H4 (cell line): ENCODE measurements around the gene EEF1E1. TPM values are rescaled to one million over a fixed set of nuclear protein-coding genes. Genes with fewer than 3 reads are reported as not detected.
"Not testable (repeated sequence)": the region's sequence is repeated elsewhere in the genome, so short reads cannot be mapped to it uniquely, and the experiment has no call there.

Source experiments
- DNase-seq: peaks from one replicate; pipeline ENCODE4 v3.0.0-alpha.2; 2015; ENCODE audit warnings: low spot score
- total RNA-seq: library from RNA; depleted of rRNA; stranded (reverse); fragments of >200 nt; shearing (Covaris generic); gene quantifications from 2 replicates; pipeline ENCODE4 v1.2.3, GENCODE V29; 2014; rRNA removed

The EEF1E1 gene
- total RNA-seq, 1 experiment from 2014 or later: 150 TPM

DNA sequence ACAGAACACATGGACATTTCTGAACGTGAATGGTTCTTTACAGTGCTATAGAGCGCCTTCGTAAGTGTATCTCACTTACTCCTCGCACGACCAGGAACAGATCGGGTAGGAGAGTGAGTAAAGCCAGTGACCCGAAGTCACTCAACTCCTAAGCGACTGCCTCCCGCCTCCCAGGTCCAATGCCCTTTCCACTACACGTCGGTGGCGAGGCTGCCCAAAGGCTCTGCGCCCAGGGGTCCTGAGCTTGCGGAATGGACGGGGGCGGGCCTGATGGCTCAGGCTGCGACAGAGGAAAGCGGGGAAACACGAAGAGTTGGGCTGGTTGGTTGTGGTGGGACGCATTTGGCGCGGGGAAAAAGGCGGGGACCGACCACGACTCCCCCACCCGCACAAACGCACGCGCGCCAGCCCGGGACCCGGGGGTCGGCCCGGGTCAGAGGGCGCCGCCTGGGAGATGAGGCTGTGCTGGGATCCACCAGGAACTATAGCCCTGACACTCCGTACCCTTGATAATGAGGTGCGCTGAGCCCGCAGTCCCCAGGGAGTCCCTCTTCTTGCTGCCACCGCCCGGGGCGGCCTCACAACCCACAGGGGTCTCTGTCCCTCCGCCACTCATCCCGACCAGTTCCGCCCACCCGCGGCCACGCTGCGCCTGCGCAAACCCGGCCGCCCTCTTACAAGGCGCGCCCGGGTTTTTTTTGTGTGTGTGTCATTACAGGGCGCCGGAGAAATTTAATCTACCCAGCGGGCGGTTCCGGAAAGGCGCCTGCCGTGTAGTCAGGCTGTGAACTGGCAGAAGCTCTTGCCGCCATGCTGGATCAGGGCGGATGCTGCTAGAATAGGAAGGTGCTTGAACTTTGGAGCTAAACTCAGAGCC lies 38.3 kb downstream of the EEF1E1 start, which contains the start of gene BLOC1S5:
Gene BLOC1S5, minus strand, starts transcription at position 629 of the 877 bp plus-strand sequence. Its CDS starts 13 bp downstream, at position 616.
- DNase-seq: peak; percentile 94

DNA sequence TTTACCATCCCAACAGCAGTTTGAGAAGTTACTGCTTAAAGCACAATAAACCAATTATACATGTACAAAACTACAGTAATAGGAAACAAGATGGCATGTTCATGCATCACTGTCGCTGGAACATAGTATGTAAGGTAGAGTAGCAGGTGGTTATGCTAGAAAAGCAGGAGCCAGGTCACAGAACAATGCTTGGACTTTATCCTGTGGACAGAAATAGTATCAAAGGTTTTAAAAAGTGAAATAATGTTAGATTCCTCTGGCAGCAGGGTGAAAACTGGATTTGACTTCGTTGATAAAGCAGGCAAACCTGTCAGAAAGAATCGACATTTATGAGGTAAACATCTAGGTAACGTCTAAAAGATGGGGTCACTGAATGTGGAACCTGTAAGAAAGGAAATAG lies 40.6 kb downstream of the EEF1E1 start:
- no peak for DNase-seq

DNA sequence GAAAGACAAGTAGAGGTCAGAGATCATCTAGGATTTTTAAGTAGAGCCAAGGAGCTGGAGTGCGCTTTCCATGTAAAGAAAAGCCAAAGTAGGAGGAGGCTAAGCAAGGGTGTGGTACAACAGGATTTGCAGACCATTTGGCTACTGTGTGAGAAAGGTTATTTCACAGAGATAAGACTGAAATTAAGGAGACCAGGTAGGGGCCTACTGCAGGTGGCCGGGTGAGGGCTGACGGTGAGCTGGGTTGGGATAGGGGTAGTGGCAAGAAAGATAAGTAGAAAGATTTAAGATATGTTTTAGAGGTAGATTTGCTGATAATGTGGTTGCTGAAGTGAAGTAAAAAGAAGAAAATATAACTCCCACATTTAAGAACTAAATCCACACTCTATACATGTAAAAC lies 42.0 kb downstream of the EEF1E1 start:
- no peak for DNase-seq

DNA sequence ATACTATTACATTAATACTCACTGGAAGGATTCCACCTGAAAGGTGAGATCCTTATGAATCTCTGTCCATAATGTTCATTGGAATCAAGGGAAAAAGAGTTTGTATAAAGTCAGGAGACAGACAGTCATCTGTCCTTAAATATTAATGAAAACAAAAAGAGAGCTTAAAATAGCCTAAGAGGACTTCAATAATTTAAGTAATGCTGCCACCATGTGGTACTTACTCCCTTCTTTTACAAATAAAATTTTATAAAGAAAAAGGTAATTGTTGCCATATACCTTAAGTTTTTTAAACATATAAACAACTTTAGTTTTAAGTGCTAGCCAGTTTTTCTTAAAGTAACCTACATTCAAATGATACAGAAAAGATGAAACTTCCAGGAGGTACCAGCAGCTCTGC lies 43.2 kb downstream of the EEF1E1 start:
- DNase-seq: peak; percentile 16

DNA sequence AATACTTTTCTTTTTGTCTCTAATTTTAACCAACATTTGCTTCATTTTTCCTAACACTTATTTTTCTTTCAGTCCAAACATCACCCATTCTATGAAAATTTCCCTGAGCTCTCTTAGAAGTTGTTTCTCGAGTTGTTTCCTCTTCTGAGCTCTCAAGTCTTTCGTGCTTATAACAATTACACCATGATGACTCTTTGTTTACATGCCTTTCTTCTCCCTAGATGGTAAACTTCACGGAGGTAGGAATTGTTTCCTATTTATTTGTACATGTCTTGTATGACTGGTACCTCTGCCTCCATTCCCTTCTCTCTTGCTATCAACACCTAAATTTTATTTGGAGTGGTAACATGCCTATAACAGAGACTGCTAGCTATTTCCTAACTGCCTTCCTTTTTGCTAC lies 44.6 kb downstream of the EEF1E1 start:
- no peak for DNase-seq

DNA sequence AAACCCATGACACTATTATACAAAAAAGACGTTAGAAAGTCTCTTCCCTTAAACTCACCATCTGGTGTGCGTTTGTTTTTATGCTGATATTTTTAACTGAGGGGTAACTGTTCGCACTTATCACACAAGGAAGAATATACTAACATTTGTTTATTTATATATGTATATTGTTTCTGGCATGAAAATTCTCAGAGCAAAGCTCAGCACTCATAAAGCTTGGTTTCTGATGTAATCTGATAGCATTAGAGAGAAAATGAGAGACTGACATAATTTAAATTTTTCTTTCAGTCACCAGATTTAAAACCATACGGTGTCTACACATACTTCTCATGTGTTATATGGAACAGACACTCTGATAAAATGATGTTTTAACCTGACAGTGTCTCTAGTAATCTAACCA lies 45.1 kb downstream of the EEF1E1 start:
- no peak for DNase-seq

DNA sequence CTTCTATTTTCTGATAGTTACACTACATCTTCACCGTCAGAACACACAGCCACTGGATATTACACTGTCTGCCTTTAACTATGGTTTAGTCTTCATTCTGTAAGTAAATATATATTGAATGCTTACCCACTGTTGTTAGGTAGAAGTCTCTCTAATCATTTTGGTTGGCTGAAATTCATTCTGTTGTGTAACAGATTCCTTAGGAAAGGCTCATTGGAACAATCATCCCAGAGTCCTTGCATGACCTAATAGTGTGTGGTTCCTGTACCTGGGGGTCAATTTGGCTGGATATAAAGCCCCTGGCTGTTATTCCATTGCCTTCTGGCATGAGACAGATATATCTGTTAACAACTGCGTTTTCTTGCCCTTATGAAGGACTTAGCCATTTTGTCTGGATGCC lies 48.1 kb downstream of the EEF1E1 start:
- no peak for DNase-seq

DNA sequence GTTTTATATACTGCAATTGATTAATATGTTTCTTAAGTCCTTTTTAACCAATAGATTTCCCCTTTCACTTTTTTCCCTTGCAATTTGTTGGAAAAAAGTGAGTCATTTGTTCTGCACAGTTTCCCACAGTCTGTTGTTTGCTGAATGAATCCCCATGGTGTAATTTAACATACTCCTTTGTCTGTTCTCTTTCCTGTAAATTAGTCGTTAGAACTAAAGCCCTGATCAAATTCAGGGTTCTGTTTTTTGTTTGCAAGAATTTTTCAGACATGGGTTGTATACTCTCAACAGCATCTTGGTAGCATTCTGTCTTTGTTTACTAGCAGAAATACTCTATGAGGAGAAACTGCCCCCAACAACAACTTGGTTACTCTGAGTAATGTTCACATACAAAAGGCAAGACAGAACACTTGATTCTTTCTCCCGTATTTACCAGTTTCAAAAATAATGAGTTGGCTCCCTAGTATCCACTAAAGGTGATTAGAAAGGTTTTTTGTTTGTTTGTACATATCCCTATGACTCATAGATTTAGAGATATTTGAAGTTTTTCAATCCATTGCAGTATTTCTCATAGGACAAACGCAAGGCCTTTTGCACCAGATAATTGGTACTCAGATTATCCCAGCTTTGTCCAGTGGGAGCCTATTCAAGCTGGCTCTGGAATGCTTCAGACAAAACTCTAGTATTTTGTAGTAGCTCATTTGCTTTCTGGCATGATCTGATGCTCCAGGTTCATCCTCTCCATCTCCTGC lies 54.6 kb downstream of the EEF1E1 start:
- DNase-seq: no peak

DNA sequence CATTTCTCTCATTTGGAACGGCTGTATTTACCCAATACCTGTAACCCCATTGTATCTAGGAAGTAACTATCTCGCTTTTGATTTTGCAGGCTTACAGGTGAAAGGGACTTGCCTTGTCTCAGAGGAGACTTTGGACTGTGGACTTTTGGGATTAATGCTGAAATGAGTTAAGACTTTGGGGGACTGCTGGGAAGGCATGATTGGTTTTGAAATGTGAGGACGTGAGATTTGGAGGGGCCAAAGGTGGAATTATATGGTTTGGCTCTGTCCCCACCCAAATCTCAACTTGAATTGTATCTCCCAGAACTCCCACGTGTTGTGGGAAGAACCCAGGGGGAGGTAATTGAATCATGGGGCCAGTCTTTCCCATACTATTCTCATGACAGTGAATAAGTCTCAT lies 56.6 kb downstream of the EEF1E1 start:
- not testable (repeated sequence) for DNase-seq

DNA sequence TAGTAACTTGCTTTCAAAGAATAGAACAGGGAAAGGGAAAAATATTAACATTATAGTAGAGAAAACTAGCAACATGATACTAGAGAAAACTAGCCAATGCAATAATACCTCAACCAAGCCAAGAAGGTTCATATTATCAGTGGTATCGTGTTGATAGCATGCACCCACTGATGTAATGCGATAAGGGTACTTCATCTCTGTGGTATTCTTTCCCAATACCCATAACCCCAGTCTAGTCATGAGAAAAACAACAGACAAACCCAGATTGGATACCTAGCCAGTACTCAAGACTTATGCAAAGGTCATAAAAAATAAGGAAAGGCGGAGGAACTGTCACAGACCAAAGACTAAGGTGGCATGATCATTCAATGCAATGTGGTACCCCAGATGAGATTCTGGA lies 59.1 kb downstream of the EEF1E1 start:
- no peak for DNase-seq

DNA sequence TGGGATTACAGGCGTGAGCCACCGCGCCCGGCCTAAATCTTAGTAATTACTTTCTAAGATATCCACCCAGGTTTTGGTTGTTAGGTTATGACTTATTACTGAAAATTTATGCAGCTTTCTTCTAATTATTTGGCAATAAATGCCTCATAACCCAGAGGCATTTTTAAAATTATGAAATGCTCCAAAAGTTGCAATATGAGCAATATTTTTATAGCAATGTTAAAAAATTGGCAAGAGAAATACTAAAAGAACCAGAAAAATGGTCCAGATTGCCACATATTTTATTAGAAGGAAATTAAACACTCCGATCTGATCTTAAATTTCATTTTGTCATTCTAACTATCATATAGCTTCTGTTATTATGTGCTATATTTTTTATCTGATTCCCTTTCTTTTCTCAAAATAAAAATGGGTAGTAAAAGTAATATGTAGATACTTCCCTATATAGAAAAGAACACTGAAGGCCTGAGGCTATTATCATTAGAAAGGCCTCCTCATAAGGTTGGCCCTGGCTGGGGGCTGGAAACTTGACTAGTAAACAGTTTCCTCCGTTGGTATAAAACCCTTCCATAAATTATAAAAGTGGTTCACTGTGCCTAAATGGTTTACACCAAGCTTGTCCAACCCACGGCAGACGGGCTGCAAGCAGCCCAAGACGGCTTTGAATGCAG lies 60.3 kb downstream of the EEF1E1 start:
- DNase-seq: no peak

DNA sequence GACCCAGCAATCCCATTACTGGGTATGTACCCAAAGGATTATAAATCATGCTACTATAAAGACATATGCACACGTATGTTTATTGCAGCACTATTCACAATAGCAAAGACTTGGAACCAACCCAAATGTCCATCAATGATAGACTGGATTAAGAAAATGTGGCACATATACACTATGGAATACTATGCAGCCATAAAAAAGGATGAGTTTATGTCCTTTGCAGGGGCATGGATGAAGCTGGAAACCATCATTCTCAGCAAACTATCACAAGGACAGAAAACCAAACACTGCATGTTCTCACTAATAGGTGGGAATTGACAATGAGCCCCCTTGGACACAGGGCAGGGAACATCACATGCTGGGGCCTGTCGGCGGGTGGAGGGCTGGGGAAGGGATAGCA lies 68.2 kb downstream of the EEF1E1 start:
- DNase-seq: not testable (repeated sequence)

DNA sequence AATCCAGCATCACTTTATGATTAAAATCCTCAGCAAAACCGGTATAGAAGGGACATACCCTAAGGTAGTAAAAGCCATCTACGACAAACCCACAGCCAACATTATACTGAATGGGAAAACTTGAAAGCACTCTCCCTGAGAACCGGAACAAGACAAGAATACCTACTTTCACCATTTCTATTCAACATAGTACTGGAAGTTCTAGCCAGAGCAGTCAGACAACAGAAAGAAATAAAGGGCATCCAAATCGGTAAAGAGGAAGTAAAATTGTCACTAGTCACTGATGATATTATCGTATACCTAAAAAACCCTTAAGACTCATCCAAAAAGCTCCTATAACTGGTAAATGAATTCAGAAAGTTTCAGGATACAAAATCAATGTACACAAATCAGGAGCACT lies 71.4 kb downstream of the EEF1E1 start:
- no peak for DNase-seq

Other genes starting within 250 kb of the EEF1E1 start
- 462 and 475 TPM in 2 replicates for gene TXNDC5, start 191.8 kb downstream of the EEF1E1 start, total RNA-seq
- 13.9 and 14.8 TPM in 2 replicates for gene BLOC1S5, start 38.2 kb downstream of the EEF1E1 start, total RNA-seq